Endothelial cell of umbilical vein (primary cell): ENCODE data around the gene SYNGAP1. TPM values are rescaled to one million over a fixed set of nuclear protein-coding genes. Genes with fewer than 3 reads are reported as not detected.

ENCODE experiments used
- BruUV-seq: library from RNA; stranded (reverse); fragments of 400-500 nt; replicated peaks from 2 replicates; lab custom pipeline; 2021; lab: Mats Ljungman, UMichigan
- CTCF ChIA-PET: fragments of 300-600, 350-600 bp; sonication (Branson Sonifier 250); formaldehyde crosslinking; loops from one replicate; lab custom pipeline; 2021; ENCODE audit warnings: antibody characterized with exemption, inconsistent platforms; lab: Charles Lee
- POLR2A ChIA-PET: fragments of 300-600, 350-600 bp; sonication (Branson Sonifier 250); formaldehyde crosslinking; loops from one replicate; lab custom pipeline; 2021; ENCODE audit warnings: antibody characterized with exemption, inconsistent platforms; lab: Charles Lee
- DNase-seq: peaks from one replicate; pipeline ENCODE4 v3.0.0-alpha.2; 2011; ENCODE audit warnings: low read depth, low spot score
- FAIRE-seq: peaks from 2 replicates; lab custom pipeline; 2011; peaks lifted over from hg19 to GRCh38; lab: Jason Lieb, UNC
- H2AFZ ChIP-seq: 2 replicates; pipeline ENCODE4 v1.6.0; 2012; ENCODE audit warnings: low read depth, low read length, control low read depth, inconsistent platforms
- H3K27ac ChIP-seq: 2 replicates; pipeline ENCODE4 v1.5.1; 2011; ENCODE audit warnings: low read depth, mild to moderate bottlenecking, control low read depth, low read length, moderate library complexity; ENCODE audit not compliant: insufficient read depth
- H3K27me3 ChIP-seq, 2 experiments: 2 replicates each; pipeline versions ENCODE4 v1.6.0 to v1.6.1; 2011; ENCODE audit warnings: low read length in 2 of 2, mixed read lengths in 1 of 2; ENCODE audit not compliant: control insufficient read depth in 2 of 2, insufficient read depth in 2 of 2
- H3K36me3 ChIP-seq, 2 experiments: 2 replicates in 1 of 2; 3 replicates in 1 of 2; pipeline ENCODE4 v1.5.1; 2011; ENCODE audit warnings: low read length in 2 of 2, mild to moderate bottlenecking in 1 of 2, moderate library complexity in 1 of 2; ENCODE audit not compliant: control insufficient read depth in 2 of 2, insufficient read depth in 2 of 2; ENCODE audit errors: extremely low read depth in 1 of 2
- H3K4me1 ChIP-seq: 3 replicates; pipeline ENCODE4 v1.5.1; 2011; ENCODE audit warnings: mild to moderate bottlenecking, low read length; ENCODE audit not compliant: control insufficient read depth, insufficient read depth; ENCODE audit errors: extremely low read depth
- H3K4me2 ChIP-seq: 2 replicates; pipeline ENCODE4 v1.6.1; 2011; ENCODE audit warnings: low read length, control low read depth, mixed read lengths; ENCODE audit not compliant: insufficient read depth
- H3K4me3 ChIP-seq, 3 experiments: fragments of 200-600 bp in 1 of 3; sonication (generic), shearing (Covaris generic) in 1 of 3; replicated peaks in 1 of 3; 2 replicates each; pipeline ENCODE4 v1.5.1; 2011 to 2016; ENCODE audit warnings: control low read depth in 3 of 3, low read length in 3 of 3, mild to moderate bottlenecking in 2 of 3, inconsistent platforms in 1 of 3, low read depth in 1 of 3, moderate library complexity in 1 of 3; ENCODE audit not compliant: insufficient read depth in 1 of 3
- H3K79me2 ChIP-seq: 2 replicates; pipeline ENCODE4 v1.6.0; 2012; ENCODE audit warnings: low read length, inconsistent platforms; ENCODE audit not compliant: control insufficient read depth, insufficient read depth
- H3K9ac ChIP-seq: replicated peaks from 2 replicates; pipeline ENCODE3; 2011; ENCODE audit warnings: low read length, control low read depth; ENCODE audit not compliant: insufficient read depth; ENCODE audit errors: extremely low read depth
- H3K9me1 ChIP-seq: replicated peaks from 3 replicates; pipeline ENCODE4 v1.6.0; 2011; ENCODE audit warnings: mild to moderate bottlenecking, low read length; ENCODE audit not compliant: control insufficient read depth, insufficient read depth; ENCODE audit errors: extremely low read depth
- H3K9me3 ChIP-seq: replicated peaks from 2 replicates; pipeline ENCODE4 v1.5.1; 2012; ENCODE audit warnings: low read length, inconsistent platforms; ENCODE audit not compliant: control insufficient read depth, insufficient read depth
- H4K20me1 ChIP-seq: replicated peaks from 2 replicates; pipeline ENCODE3; 2011; ENCODE audit warnings: mild to moderate bottlenecking, low read length; ENCODE audit not compliant: control insufficient read depth, insufficient read depth; ENCODE audit errors: extremely low read depth
- CTCF ChIP-seq, 2 donors: IDR thresholded peaks; 1 replicate in 1 of 2; 2 replicates in 1 of 2; pipeline ENCODE4 v1.5.1; 2011; ENCODE audit warnings: low read length in 2 of 2, mild to moderate bottlenecking in 2 of 2, moderate library complexity in 2 of 2, control low read depth in 1 of 2, inconsistent platforms in 1 of 2, low read depth in 1 of 2; ENCODE audit not compliant: insufficient read depth in 1 of 2; ENCODE audit errors: extremely low read depth in 1 of 2
- EZH2 ChIP-seq: IDR thresholded peaks from 2 replicates; pipeline ENCODE4 v1.6.1; 2012; ENCODE audit warnings: borderline replicate concordance, low read depth, mild to moderate bottlenecking, moderate library complexity, low read length, inconsistent platforms; ENCODE audit not compliant: severe bottlenecking
- FOS ChIP-seq: IDR thresholded peaks from 2 replicates; pipeline ENCODE4 v1.6.1; 2011; ENCODE audit warnings: mild to moderate bottlenecking, low read length, moderate library complexity, borderline replicate concordance; ENCODE audit not compliant: insufficient read depth
- GATA2 ChIP-seq: IDR thresholded peaks from 2 replicates; pipeline ENCODE4 v1.7.0; 2011; ENCODE audit warnings: low read depth, mild to moderate bottlenecking, moderate library complexity, mixed read lengths, low read length; ENCODE audit not compliant: insufficient read length, insufficient read depth
- JUN ChIP-seq: IDR thresholded peaks from 2 replicates; pipeline ENCODE4 v1.6.1; 2011; ENCODE audit warnings: borderline replicate concordance, low read depth; ENCODE audit not compliant: insufficient read length, insufficient read depth
- MAX ChIP-seq: IDR thresholded peaks from 2 replicates; pipeline ENCODE4 v1.6.1; 2011; ENCODE audit not compliant: insufficient read depth, insufficient read length
- MYC ChIP-seq: IDR thresholded peaks from one replicate; pipeline ENCODE4 v1.6.1; 2011; ENCODE audit warnings: mild to moderate bottlenecking, low read depth, low read length
- POLR2A ChIP-seq: IDR thresholded peaks from 2 replicates; pipeline ENCODE4 v1.6.1; 2012; ENCODE audit warnings: low read depth, mild to moderate bottlenecking, control low read depth, low read length
- POLR2AphosphoS5 ChIP-seq: IDR thresholded peaks from 2 replicates; pipeline ENCODE4 v1.6.1; 2012; ENCODE audit warnings: low read depth, mild to moderate bottlenecking, control low read depth, low read length, moderate library complexity; ENCODE audit not compliant: insufficient read depth
- dilution Hi-C: fragments of 300-500 bp; cut with MboI; formaldehyde crosslinking; loops from one replicate; pipeline ENCODE4 v1.15.0; 2019; ENCODE audit warnings: low sequenced_read_pairs; ENCODE audit not compliant: extremely low pct_ligation_motif_present
- intact Hi-C: fragments of 100-400 bp; cut with micrococcal nuclease; formaldehyde crosslinking; loops from one replicate; pipeline ENCODE4 v1.10.0; 2022
- polyA plus RNA-seq, 4 experiments: library from polyadenylated mRNA; depleted of rRNA in 3 of 4; stranded (reverse) in 3 of 4; unstranded in 1 of 4; fragments of >200 nt; gene quantifications; 2 replicates each; pipeline versions ENCODE4 v1.2.1 to v1.2.3, GENCODE V29; 2011 to 2012; ENCODE audit warnings: missing spikeins in 1 of 4
- total RNA-seq: library from RNA; stranded (reverse); gene quantifications from 2 replicates; pipeline ENCODE4 v1.2.3, GENCODE V29; 2021

Gene SYNGAP1
- total and polyA plus RNA-seq, 2 donors (not counting 3 experiments of a cell fraction or from before 2014, with no cell fraction given), result 7.3 to 15.1 TPM

GRCh38 chr6:33429750-33430052, 9.8 kb downstream of the SYNGAP1 start:
- Histone ChIP-seq H3K4me3 (no peak overlapping the region), H3K9me3 (no peaks in the 10 kb centered on the region), H3K9me1 (no peaks in the 10 kb centered on the region), H3K9ac (no peak overlapping the region), H3K36me3 (no peaks in the 10 kb centered on the region), H3K4me1 (peaks cover 32% of the 10 kb centered on the region), H3K27ac (no peak overlapping the region), H3K4me2 (no peak overlapping the region), H3K27me3 (no peaks in the 10 kb centered on the region), H4K20me1 (no peaks in the 10 kb centered on the region), H3K79me2 (no peaks in the 10 kb centered on the region), H2AFZ (no peak overlapping the region)
- FAIRE-seq (no peak), DNase-seq (no peak)
- intact Hi-C loops (loop anchor here (2.0 to 5.0 kb wide), 2 partner anchors 157 to 191 kb away; partner anchors contain the start of genes ITPR3, RPS18 and VPS52), dilution Hi-C loops (no loop called here)
- ChIA-PET CTCF (interaction anchor here (1.5 kb wide), 1 partner anchor 11 kb away, joined by 4 read pairs; the partner anchor contains the start of gene CUTA), POLR2A (no interaction called here)
- no peak for TF ChIP-seq FOS
- TF ChIP-seq GATA2, result no peak
- no peak for TF ChIP-seq EZH2
- no peak for TF ChIP-seq POLR2A
- TF ChIP-seq MYC, result no peak
- TF ChIP-seq POLR2AphosphoS5, result no peak
- TF ChIP-seq MAX, result no peak
- no TSS peak for BruUV-seq

GRCh38 chr6:33430334-33430733, 10.5 kb downstream of the SYNGAP1 start:
- Histone ChIP-seq H3K4me1 (peaks cover 25% of the 10 kb centered on the region), H2AFZ (no peak overlapping the region), H3K9me3 (no peaks in the 10 kb centered on the region), H3K79me2 (no peaks in the 10 kb centered on the region), H3K27ac (no peak overlapping the region), H3K4me3 (no peak overlapping the region), H3K9ac (no peak overlapping the region), H4K20me1 (no peaks in the 10 kb centered on the region), H3K4me2 (no peak overlapping the region), H3K27me3 (no peaks in the 10 kb centered on the region), H3K9me1 (no peaks in the 10 kb centered on the region), H3K36me3 (peaks cover 0 to under 1% of the 10 kb centered on the region in 2 experiments)
- CTCF ChIA-PET, result interaction anchor here (0.6 to 1.5 kb wide), 5 partner anchors 12 to 160 kb away, joined by 3 to 5 read pairs (median 4); partner anchors contain the start of genes CUTA and ZBTB9
- FAIRE-seq (no peak), DNase-seq (no peak)
- intact Hi-C loops (no loop called here), dilution Hi-C loops (no loop called here)
- POLR2A ChIA-PET, result interaction anchor here (0.5 kb wide), 1 partner anchor 147 kb away, joined by 3 read pairs; no protein-coding TSS in a partner anchor
- TF ChIP-seq JUN (no peak), GATA2 (no peak), EZH2 (no peak), POLR2A (no peak), FOS (no peak), POLR2AphosphoS5 (no peak), MAX (no peak), MYC (no peak), CTCF (IDR thresholded peaks at IDR 0.05; ENCODE audit: extremely low read depth in 1 of 2, insufficient read depth in 1 of 2, low read depth in 1 of 2, low read length in 2 of 2) (no peak)
- BruUV-seq, result no TSS peak
